IPS-18a (cell line): Measurements from ENCODE around the gene CEP250.

Experiments used
- H3K27ac ChIP-seq: one replicate; pipeline ENCODE4 v1.5.1; 2013; ENCODE audit warnings: low read length
- H3K27me3 ChIP-seq: one replicate; pipeline ENCODE4 v1.6.1; 2013; ENCODE audit warnings: mild to moderate bottlenecking, low read length; ENCODE audit not compliant: control insufficient read depth, insufficient read depth
- H3K36me3 ChIP-seq: one replicate; pipeline ENCODE4 v1.6.1; 2013; ENCODE audit warnings: low read depth, low read length; ENCODE audit not compliant: control insufficient read depth
- H3K4me1 ChIP-seq: one replicate; pipeline ENCODE4 v1.6.1; 2013; ENCODE audit warnings: low read depth, low read length; ENCODE audit not compliant: control insufficient read depth
- H3K4me3 ChIP-seq: one replicate; pipeline ENCODE4 v1.5.1; 2013; ENCODE audit warnings: low read length
- H3K9ac ChIP-seq: one replicate; pipeline ENCODE4 v1.6.1; 2013; ENCODE audit warnings: mild to moderate bottlenecking, low read length, moderate library complexity
- H3K9me3 ChIP-seq: one replicate; pipeline ENCODE4 v1.6.1; 2013; ENCODE audit warnings: low read depth, low read length; ENCODE audit not compliant: control insufficient read depth

Gene CEP250, protein sequence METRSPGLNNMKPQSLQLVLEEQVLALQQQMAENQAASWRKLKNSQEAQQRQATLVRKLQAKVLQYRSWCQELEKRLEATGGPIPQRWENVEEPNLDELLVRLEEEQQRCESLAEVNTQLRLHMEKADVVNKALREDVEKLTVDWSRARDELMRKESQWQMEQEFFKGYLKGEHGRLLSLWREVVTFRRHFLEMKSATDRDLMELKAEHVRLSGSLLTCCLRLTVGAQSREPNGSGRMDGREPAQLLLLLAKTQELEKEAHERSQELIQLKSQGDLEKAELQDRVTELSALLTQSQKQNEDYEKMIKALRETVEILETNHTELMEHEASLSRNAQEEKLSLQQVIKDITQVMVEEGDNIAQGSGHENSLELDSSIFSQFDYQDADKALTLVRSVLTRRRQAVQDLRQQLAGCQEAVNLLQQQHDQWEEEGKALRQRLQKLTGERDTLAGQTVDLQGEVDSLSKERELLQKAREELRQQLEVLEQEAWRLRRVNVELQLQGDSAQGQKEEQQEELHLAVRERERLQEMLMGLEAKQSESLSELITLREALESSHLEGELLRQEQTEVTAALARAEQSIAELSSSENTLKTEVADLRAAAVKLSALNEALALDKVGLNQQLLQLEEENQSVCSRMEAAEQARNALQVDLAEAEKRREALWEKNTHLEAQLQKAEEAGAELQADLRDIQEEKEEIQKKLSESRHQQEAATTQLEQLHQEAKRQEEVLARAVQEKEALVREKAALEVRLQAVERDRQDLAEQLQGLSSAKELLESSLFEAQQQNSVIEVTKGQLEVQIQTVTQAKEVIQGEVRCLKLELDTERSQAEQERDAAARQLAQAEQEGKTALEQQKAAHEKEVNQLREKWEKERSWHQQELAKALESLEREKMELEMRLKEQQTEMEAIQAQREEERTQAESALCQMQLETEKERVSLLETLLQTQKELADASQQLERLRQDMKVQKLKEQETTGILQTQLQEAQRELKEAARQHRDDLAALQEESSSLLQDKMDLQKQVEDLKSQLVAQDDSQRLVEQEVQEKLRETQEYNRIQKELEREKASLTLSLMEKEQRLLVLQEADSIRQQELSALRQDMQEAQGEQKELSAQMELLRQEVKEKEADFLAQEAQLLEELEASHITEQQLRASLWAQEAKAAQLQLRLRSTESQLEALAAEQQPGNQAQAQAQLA (N-terminal part only)

DNA sequence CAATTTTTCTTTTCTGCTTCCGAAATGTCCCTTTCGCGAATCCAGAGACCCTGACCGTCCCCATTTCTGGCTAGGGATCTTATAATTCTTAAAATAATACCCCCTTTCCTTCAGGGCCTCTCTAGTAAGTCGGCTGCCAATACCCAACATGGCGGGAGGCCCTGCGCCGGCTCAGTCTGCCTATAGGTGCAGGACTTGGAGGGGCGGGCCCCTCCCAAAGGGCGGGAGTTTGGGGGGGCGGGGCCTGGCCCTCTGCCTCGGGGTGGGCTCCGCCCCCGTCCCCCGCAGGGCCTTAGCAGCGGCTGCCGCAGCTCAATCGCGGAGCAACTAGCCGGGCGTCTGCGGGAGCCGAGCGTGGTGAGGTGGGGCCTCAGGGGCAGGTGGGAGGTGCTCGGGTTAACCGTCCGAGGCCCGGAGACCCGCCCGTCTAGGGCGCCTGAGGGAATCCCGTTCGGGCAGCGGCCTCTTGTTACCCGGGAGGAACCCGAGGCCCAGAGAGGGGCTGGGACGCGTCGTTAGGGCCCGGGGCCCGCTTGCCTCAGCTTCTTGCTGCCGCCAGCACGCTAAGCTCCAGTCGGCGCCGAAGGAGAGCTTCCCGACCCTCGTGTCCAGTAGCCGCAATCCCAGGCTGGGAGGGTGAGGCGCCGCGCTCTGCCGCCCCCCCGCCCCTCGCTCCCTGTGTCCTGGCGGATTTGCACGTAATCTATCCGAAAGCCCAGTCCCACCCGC is at the start of gene CEP250:
Gene CEP250, plus strand, starts transcription at position 718 of the 729 bp plus-strand sequence. CDS start 6,770 bp downstream, outside the sequence.
- peaks cover 3% of the 10 kb centered on the region for H3K36me3 ChIP-seq
- H3K9me3 ChIP-seq: no peaks in the 10 kb centered on the region
- H3K9ac ChIP-seq: peak within 1 kb of the TSS; percentile 99
- peak within 1 kb of the TSS; percentile 99 for H3K27ac ChIP-seq
- H3K4me3 ChIP-seq: peak within 1 kb of the TSS; percentile 92
- H3K4me1 ChIP-seq: peaks cover 5% of the 10 kb centered on the region
- no peaks in the 10 kb centered on the region for H3K27me3 ChIP-seq

DNA sequence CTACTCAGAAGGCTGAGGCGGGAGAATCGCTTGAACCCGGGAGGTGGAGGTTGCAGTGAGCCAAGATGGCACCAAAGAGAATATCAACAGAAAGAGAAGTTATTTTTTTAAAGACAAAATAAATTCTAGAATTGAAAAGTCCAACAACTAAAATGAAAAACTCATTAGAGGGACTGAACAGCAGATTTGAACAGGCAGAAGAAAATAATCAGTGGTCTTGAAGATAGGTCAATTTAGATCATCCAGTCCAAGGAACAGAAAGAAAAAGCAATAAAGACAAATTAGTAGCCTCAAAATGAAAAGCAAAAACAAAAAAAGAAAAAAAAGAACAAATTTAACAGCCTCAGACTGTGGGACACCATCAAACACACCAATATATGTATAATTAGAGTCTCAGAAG is 49.6 kb upstream of the CEP250 start:
- Histone ChIP-seq H3K27me3 (no peaks in the 10 kb centered on the region), H3K4me1 (peaks cover 2% of the 10 kb centered on the region), H3K9ac (no peak overlapping the region), H3K4me3 (no peak overlapping the region), H3K9me3 (no peaks in the 10 kb centered on the region), H3K36me3 (peaks cover 24% of the 10 kb centered on the region), H3K27ac (no peak overlapping the region)

DNA sequence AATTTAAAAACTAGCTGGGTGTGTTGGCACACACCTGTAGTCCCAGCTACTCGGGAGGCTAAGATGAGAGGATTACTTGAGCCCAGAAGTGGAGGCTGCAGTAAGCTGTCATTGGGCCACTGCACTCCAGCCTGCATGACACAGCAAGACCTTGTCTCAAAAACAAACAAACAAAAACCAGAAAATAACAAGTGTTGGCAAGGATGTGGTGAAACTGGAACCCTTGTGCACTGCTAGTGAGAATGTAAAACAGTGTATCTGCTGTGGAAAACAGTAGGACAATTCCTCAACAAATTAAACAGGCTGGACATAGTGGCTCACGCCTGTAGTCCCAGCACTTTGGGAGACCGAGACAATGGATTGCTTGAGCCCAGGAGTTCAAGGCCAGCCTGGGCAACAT is 47.1 kb upstream of the CEP250 start:
- Histone ChIP-seq H3K9ac (no peak overlapping the region), H3K27me3 (no peaks in the 10 kb centered on the region), H3K4me3 (no peak overlapping the region), H3K9me3 (no peaks in the 10 kb centered on the region), H3K36me3 (peaks cover 24% of the 10 kb centered on the region), H3K27ac (no peak overlapping the region), H3K4me1 (peaks cover 5% of the 10 kb centered on the region)

DNA sequence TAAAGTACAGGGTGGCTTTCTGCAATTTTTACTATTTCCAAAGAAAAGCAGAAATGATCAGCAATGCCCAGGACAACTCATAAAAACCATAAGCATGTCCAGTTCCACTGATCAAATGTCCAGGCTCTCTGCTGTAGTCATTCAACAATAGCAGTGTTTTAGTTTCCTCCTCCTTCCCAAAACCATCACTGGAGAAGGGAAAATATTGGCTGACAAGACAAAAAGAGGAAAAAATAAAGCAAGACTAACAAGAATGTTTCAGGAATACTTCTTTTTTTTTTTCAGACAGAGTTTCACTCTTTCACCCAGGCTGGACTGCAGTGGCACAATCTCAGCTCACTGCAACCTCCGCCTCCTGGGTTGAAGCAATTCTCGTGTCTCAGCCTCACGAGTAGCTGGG is 45.9 kb upstream of the CEP250 start:
- no peaks in the 10 kb centered on the region for H3K9me3 ChIP-seq
- H3K4me1 ChIP-seq: peaks cover 5% of the 10 kb centered on the region
- no peak overlapping the region for H3K4me3 ChIP-seq
- H3K36me3 ChIP-seq: peaks cover 24% of the 10 kb centered on the region
- no peaks in the 10 kb centered on the region for H3K27me3 ChIP-seq
- H3K9ac ChIP-seq: no peak overlapping the region
- H3K27ac ChIP-seq: no peak overlapping the region

DNA sequence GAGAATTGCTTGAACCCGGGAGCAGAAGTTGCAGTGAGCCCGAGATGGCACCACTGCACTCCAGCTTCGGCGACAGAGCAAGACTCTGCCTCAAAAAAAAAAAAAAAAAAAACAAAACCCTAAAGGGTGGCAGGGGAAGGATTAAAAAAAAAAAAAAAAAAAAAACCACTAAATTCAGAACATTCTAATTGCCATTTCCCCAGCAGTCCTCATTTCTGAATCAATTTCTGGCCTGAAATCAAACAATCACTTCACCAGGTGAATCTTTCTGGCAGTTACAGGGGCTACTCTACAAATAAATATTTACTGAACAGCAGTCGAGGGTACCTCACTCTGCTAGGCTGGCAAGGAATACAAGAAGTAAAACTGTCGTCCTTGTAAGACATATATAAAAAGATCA is 44.8 kb upstream of the CEP250 start:
- Histone ChIP-seq H3K4me3 (peak overlapping the region; percentile 93), H3K27ac (no peak overlapping the region), H3K27me3 (peaks cover under 1% of the 10 kb centered on the region), H3K36me3 (peaks cover 24% of the 10 kb centered on the region), H3K9me3 (no peaks in the 10 kb centered on the region), H3K9ac (no peak overlapping the region), H3K4me1 (peaks cover 5% of the 10 kb centered on the region)

DNA sequence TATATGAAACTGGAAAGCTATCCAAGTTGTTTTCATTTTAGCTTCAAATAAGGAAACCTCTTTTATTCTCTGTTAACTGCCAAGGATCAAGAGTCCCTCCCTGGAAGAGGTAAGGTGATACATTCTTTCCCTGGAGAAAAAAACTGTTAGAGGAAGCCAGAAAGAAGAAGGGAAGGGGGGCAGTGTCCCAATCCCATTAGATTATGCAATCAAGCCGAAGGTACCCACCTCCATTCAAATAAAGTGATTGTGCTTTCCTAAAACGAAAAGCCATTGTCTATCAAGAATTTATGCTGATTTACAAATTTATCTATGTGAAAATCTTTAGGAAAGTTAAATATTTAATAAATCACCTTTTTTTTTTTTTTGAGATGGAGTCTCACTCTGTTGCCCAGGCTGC is 34.1 kb upstream of the CEP250 start:
- H3K36me3 ChIP-seq: no peaks in the 10 kb centered on the region
- no peak overlapping the region for H3K4me3 ChIP-seq
- H3K27ac ChIP-seq: no peak overlapping the region
- no peaks in the 10 kb centered on the region for H3K9me3 ChIP-seq
- H3K4me1 ChIP-seq: no peaks in the 10 kb centered on the region
- H3K27me3 ChIP-seq: peaks cover 4% of the 10 kb centered on the region
- H3K9ac ChIP-seq: no peak overlapping the region

DNA sequence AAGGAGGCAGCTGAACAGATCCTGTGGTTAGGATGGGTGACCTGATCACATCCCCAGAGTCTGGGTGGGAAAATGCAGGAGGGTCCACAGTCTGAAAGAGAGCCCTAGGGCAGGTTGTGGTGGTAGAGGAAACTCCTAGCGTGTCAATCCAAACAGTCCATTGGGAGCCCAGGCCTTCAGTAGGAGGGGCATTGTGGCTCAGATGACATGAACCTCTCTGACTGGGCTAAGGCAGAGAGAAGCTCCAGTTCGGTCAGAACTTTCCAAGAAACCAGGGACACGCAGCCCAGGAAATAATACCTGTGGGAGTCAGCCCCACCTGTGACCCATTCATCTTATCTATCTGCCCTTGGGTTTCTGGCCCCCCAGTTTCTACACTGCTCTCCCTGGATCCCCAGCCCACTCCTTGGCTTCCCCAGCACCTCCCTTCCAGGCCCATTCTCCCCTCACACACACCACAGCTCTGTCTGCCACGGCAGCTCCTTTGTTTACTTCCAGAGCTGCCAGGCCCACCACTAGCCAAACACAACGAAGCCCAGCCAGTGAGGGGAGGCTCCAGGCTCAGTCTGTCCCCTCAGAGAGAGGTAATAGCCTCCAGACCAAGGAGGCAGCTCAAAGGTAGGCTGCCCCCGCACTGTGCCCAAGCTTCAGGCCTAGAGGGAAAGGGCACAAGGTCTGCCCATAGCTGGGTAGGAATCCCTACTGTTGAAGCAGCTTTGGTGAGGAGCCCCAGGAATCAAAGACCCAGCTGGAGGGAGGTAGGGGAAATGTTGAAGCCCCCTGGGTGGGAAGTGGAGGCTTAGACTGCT is 23.6 kb upstream of the CEP250 start:
- peaks cover 16% of the 10 kb centered on the region for H3K4me1 ChIP-seq
- no peak overlapping the region for H3K9ac ChIP-seq
- H3K36me3 ChIP-seq: no peaks in the 10 kb centered on the region
- no peak overlapping the region for H3K27ac ChIP-seq
- H3K9me3 ChIP-seq: no peaks in the 10 kb centered on the region
- no peak overlapping the region for H3K4me3 ChIP-seq
- no peaks in the 10 kb centered on the region for H3K27me3 ChIP-seq

DNA sequence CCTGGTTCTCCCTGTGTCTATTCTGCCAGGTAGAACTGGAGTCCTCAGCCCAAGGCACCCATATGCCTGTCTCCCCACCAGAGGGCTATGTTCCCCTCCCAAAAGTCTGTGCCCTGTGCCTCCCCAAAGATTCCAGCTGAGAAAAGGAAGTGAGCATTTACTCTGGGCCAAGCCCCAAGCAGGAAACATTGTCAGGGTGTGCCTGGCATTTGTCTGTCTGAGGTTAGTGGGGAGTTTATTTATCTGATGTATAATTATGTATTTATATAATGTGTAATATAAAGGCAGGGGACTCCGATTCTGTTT is 23.0 kb upstream of the CEP250 start:
- H3K9ac ChIP-seq: no peak overlapping the region
- H3K9me3 ChIP-seq: no peaks in the 10 kb centered on the region
- no peak overlapping the region for H3K27ac ChIP-seq
- H3K36me3 ChIP-seq: no peaks in the 10 kb centered on the region
- peaks cover 17% of the 10 kb centered on the region for H3K4me1 ChIP-seq
- no peaks in the 10 kb centered on the region for H3K27me3 ChIP-seq
- no peak overlapping the region for H3K4me3 ChIP-seq

DNA sequence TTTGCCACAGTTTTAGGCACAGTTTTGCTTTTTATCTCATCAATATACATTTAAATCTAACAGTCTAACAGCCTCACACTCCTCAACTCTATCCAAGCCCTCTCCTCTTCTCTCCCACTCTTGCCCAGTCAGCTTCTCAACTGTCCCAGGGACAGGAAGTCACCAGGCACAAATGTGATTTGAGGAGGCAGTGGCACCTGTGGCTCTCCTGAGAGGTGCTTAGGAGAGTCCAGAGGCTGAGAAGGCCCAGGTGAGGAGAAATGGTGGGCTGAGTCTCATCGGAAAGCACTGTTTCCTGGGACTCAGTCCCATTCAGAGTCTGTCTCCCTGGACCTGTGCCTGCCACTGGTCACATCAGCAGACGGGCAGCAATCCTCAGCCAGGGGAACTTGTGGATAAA is 22.1 kb upstream of the CEP250 start:
- Histone ChIP-seq H3K27ac (no peak overlapping the region), H3K9me3 (no peaks in the 10 kb centered on the region), H3K4me1 (peaks cover 17% of the 10 kb centered on the region), H3K9ac (no peak overlapping the region), H3K4me3 (no peak overlapping the region), H3K36me3 (no peaks in the 10 kb centered on the region), H3K27me3 (no peaks in the 10 kb centered on the region)

DNA sequence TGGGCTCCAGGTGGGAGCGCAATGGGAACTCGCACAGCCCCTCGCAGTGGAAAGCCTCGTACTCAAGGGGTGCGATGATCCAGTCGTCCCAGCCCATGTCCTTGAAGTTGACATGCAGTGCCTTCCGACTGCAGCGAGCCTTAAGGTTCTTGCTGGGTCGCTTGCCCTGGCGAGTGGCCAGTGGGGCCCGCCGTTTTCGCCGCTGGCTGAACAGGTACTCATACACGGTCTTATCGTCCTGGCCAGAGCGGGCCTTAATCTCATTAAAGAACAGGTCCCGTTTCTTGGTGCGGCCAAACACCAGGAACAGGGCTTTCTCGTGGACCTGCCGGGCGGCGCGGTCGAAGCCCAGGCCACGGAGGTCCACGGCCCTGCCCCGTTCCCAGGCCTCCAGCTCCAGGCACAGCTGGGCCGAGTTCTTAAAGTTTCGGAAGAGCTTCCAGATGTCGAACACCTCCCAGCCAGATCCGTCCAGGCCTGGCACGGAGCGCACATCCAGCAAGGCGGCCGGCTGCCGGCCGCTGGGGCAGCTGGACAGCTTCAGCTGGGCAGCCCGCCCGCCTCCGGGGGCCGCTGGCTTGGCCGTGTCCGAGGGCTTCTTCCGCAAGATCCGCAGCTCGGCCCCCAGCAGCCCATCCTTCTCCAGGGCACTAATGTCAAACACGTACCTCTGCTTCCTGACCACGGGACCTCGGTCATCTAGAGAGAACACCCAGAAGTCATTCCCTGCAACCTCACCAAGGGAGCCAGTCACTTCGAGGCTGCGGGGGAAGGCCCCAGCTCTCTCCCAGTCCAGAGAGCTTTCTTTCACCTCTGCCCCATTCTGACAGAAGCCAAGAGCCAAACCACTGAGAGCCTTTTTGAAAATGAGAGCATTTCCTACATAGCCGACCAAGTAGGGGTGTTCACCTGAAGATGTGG is 21.1 kb upstream of the CEP250 start:
- peaks cover 17% of the 10 kb centered on the region for H3K4me1 ChIP-seq
- H3K9ac ChIP-seq: no peak overlapping the region
- no peak overlapping the region for H3K27ac ChIP-seq
- no peak overlapping the region for H3K4me3 ChIP-seq
- H3K9me3 ChIP-seq: no peaks in the 10 kb centered on the region
- H3K36me3 ChIP-seq: no peaks in the 10 kb centered on the region
- H3K27me3 ChIP-seq: no peaks in the 10 kb centered on the region
